Osteoblast (primary cell): Measurements from ENCODE around the gene RIMBP2. TPM values are rescaled to one million over a fixed set of nuclear protein-coding genes. Genes with fewer than 3 reads are reported as not detected.

Experiments used
- DNase-seq: peaks from one replicate; pipeline ENCODE4 v3.0.0; 2011; ENCODE audit warnings: low spot score, mixed read lengths; ENCODE audit not compliant: insufficient read length; ENCODE audit errors: missing footprints
- H2AFZ ChIP-seq: 2 replicates; pipeline ENCODE4 v1.6.0; 2011; ENCODE audit warnings: mild to moderate bottlenecking, low read length
- H3K27ac ChIP-seq: 2 replicates; pipeline ENCODE4 v1.5.1; 2011; ENCODE audit warnings: mild to moderate bottlenecking, low read depth, low read length, moderate library complexity
- H3K27me3 ChIP-seq: 2 replicates; pipeline ENCODE4 v1.6.0; 2012; ENCODE audit warnings: mild to moderate bottlenecking, control low read depth, inconsistent platforms, low read length, moderate library complexity; ENCODE audit not compliant: insufficient read depth
- H3K36me3 ChIP-seq: 2 replicates; pipeline ENCODE4 v1.5.1; 2011; ENCODE audit warnings: mild to moderate bottlenecking, low read length, control low read depth, moderate library complexity; ENCODE audit not compliant: insufficient read depth
- H3K4me1 ChIP-seq: 2 replicates; pipeline ENCODE4 v1.5.1; 2011; ENCODE audit warnings: mild to moderate bottlenecking, low read length, control low read depth, moderate library complexity; ENCODE audit not compliant: insufficient read depth
- H3K4me2 ChIP-seq: 2 replicates; pipeline ENCODE4 v1.6.0; 2011; ENCODE audit warnings: mild to moderate bottlenecking, low read length; ENCODE audit not compliant: insufficient read depth
- H3K4me3 ChIP-seq: fragments of 200-600 bp; sonication (generic); 3 replicates; pipeline ENCODE4 v1.5.1; 2012; ENCODE audit warnings: mild to moderate bottlenecking, low read length, inconsistent platforms; ENCODE audit not compliant: insufficient read depth
- H3K79me2 ChIP-seq: 2 replicates; pipeline ENCODE4 v1.6.0; 2012; ENCODE audit warnings: mild to moderate bottlenecking, low read length, control low read depth, inconsistent platforms; ENCODE audit not compliant: insufficient read depth
- H3K9me3 ChIP-seq: 2 replicates; pipeline ENCODE4 v1.5.1; 2011; ENCODE audit warnings: low read depth, low read length, control low read depth
- H4K20me1 ChIP-seq: 2 replicates; pipeline ENCODE4 v1.6.0; 2012; ENCODE audit warnings: mild to moderate bottlenecking, low read length, control low read depth; ENCODE audit not compliant: insufficient read depth
- total RNA-seq: library from RNA; depleted of rRNA; stranded (reverse); fragments of >200 nt; gene quantifications from 2 replicates; pipeline ENCODE4 v1.2.3, GENCODE V29; 2012
- TF ChIP-seq, protein P1 (sequence below): IDR thresholded peaks from 2 replicates; pipeline ENCODE4 v1.5.1; 2011; ENCODE audit warnings: mild to moderate bottlenecking, low read depth, low read length, moderate library complexity; ENCODE audit errors: extremely low read depth

Gene RIMBP2
- total RNA-seq, 1 donor: not detected

- Histone ChIP-seq H4K20me1 (no peaks in the 10 kb centered on the region), H3K36me3 (no peaks in the 10 kb centered on the region), H3K4me1 (no peaks in the 10 kb centered on the region), H2AFZ (no peak overlapping the region), H3K27me3 (no peaks in the 10 kb centered on the region), H3K79me2 (no peaks in the 10 kb centered on the region), H3K4me2 (no peak overlapping the region), H3K9me3 (peaks cover 2% of the 10 kb centered on the region), H3K27ac (no peak overlapping the region), H3K4me3 (no peak overlapping the region)
- no peak for DNase-seq
- TF ChIP-seq, protein P1, sequence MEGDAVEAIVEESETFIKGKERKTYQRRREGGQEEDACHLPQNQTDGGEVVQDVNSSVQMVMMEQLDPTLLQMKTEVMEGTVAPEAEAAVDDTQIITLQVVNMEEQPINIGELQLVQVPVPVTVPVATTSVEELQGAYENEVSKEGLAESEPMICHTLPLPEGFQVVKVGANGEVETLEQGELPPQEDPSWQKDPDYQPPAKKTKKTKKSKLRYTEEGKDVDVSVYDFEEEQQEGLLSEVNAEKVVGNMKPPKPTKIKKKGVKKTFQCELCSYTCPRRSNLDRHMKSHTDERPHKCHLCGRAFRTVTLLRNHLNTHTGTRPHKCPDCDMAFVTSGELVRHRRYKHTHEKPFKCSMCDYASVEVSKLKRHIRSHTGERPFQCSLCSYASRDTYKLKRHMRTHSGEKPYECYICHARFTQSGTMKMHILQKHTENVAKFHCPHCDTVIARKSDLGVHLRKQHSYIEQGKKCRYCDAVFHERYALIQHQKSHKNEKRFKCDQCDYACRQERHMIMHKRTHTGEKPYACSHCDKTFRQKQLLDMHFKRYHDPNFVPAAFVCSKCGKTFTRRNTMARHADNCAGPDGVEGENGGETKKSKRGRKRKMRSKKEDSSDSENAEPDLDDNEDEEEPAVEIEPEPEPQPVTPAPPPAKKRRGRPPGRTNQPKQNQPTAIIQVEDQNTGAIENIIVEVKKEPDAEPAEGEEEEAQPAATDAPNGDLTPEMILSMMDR: no peak
Measured at GRCh38 chr12:130555628-130556485, 160.2 kb downstream of the RIMBP2 start.

DNA sequence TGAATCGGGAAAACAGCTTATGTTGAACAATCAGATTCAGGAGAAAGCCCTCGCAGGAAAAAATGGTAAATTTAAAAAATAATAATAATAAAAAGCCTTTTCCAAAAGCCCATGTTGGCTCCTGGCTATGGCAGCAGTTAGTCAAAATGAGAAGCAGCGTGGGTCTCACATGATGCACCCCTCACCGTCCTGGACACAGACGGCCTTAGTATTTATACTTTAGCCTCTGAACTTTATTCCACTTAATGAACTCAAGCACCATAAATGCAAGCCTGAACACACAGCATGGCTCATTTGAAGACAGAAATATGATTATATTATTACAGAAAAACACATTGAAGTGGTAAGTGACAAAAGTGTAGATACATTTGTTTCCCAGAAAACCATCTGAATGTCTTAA lies 160.9 kb downstream of the RIMBP2 start:
- H4K20me1 ChIP-seq: no peaks in the 10 kb centered on the region
- peaks cover 2% of the 10 kb centered on the region for H3K9me3 ChIP-seq
- H3K27ac ChIP-seq: no peak overlapping the region
- no peaks in the 10 kb centered on the region for H3K79me2 ChIP-seq
- no peak overlapping the region for H3K4me3 ChIP-seq
- H3K4me1 ChIP-seq: no peaks in the 10 kb centered on the region
- H3K4me2 ChIP-seq: no peak overlapping the region
- H2AFZ ChIP-seq: no peak overlapping the region
- no peak for DNase-seq
- H3K36me3 ChIP-seq: no peaks in the 10 kb centered on the region
- H3K27me3 ChIP-seq: no peaks in the 10 kb centered on the region
- TF ChIP-seq, protein P1: no peak

GRCh38 chr12:130552483-130552996 lies 163.6 kb downstream of the RIMBP2 start:
- H3K9me3 ChIP-seq: peaks cover 2% of the 10 kb centered on the region
- no peak overlapping the region for H3K4me2 ChIP-seq
- no peaks in the 10 kb centered on the region for H4K20me1 ChIP-seq
- H3K79me2 ChIP-seq: no peaks in the 10 kb centered on the region
- DNase-seq: no peak
- H3K36me3 ChIP-seq: no peaks in the 10 kb centered on the region
- H2AFZ ChIP-seq: no peak overlapping the region
- H3K27ac ChIP-seq: no peak overlapping the region
- no peak overlapping the region for H3K4me3 ChIP-seq
- no peaks in the 10 kb centered on the region for H3K4me1 ChIP-seq
- H3K27me3 ChIP-seq: no peaks in the 10 kb centered on the region
- TF ChIP-seq, protein P1: no peak

DNA sequence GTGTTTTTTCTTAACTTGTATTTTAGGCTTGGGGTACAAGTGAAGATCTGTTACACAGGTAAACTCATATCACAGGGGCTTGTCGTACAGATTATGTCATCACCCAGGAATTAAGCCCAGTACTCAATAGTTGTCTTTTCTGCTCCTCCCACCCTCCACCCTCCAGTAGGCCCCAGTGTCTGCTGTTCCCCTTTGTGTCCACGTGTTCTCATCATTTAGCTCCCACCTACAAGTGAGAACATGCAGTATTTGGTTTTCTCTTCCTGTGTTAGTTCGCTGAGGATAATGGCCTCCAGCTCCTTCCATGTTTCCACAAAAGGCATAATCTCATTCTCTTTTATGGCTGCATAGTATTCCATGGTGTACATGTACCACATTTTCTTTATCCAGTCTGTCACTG lies 166.7 kb downstream of the RIMBP2 start:
- Histone ChIP-seq H3K27me3 (no peaks in the 10 kb centered on the region), H3K4me3 (no peak overlapping the region), H3K27ac (no peak overlapping the region), H3K36me3 (no peaks in the 10 kb centered on the region), H3K4me1 (no peaks in the 10 kb centered on the region), H4K20me1 (no peaks in the 10 kb centered on the region), H3K4me2 (no peak overlapping the region), H3K9me3 (peaks cover 2% of the 10 kb centered on the region), H3K79me2 (no peaks in the 10 kb centered on the region), H2AFZ (no peak overlapping the region)
- DNase-seq: no peak
- TF ChIP-seq, protein P1: no peak
